ENCODE data around the gene KLF15. TPM values are rescaled to one million over a fixed set of nuclear protein-coding genes. Genes with fewer than 3 reads are reported as not detected.

KLF15 gene
- total and polyA plus RNA-seq, 2 of the 4 experiments (the other 2 are of a cell fraction), result 0.18 to 0.24 TPM

DNA sequence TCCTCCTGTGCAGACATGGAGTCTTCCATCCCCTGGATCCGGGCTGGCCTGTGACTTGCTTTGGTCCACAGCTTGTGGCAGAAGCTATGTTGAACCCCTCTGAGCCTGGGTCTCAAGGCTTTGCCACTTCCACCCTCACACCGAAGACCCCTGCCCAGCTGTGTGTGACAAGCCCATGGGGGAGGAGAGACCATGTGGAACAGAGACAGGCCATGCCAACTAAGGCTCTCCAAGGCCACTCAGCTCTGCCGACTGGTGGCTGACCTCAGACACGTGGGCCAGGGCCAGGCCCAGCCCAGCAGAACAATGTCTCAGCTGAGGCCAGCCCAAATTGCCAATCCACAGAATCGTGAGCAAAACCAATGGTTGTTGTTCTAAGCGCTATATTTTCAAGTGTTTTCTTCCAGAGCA is 21.1 kb upstream of the KLF15 start:
- peaks cover 38% of the 10 kb centered on the region for H3K27me3 ChIP-seq (ENCODE audit: control insufficient read depth, insufficient read depth, low read length)
- H3K79me1 ChIP-seq (ENCODE audit: low read depth in 1 of 2, low read length in 2 of 2), result no peaks in the 10 kb centered on the region
- dilution Hi-C loops (cut with HindIII; ENCODE audit: low sequenced_read_pairs, unreplicated experiment) (no loop called here), intact Hi-C loops (cut with micrococcal nuclease) (no loop called here), in situ Hi-C loops (cut with MboI; ENCODE audit: low sequenced_read_pairs) (loop anchor here (10.0 to 25.0 kb wide), 3 partner anchors 124 to 416 kb away; partner anchors contain the start of gene ROPN1B)
- no peak overlapping the region for H3K18ac ChIP-seq (ENCODE audit: low read depth, low read length)
- no peak overlapping the region for H2BK15ac ChIP-seq (ENCODE audit: low read depth, low read length)
- H3K36me3 ChIP-seq (ENCODE audit: control insufficient read depth, insufficient read depth, low read length), result no peaks in the 10 kb centered on the region
- no peak overlapping the region for H2AK5ac ChIP-seq (ENCODE audit: low read depth, low read length)
- DNase-seq (no peak), ATAC-seq (ENCODE audit: low read depth) (no peak)
- no peak overlapping the region for H2AK9ac ChIP-seq (replicated peaks; ENCODE audit: low read depth, low read length, poor library complexity)
- BruUV-seq (replicated peaks), result no TSS peak
- H3K9ac ChIP-seq (ENCODE audit: low read depth, low read length), result no peak overlapping the region
- H4K5ac ChIP-seq (ENCODE audit: low read depth, low read length), result no peak overlapping the region
- no peak for TF ChIP-seq SMC3 (IDR thresholded peaks at IDR 0.05; ENCODE audit: low read depth, low read length)
- no peaks in the 10 kb centered on the region for H3K9me1 ChIP-seq (ENCODE audit: insufficient read depth, low read length)
- no peak overlapping the region for H2BK120ac ChIP-seq (ENCODE audit: low read depth, low read length)
- H3K4me3 ChIP-seq (ENCODE audit: insufficient read depth, low read depth, low read length), result no peak overlapping the region
- H3K23ac ChIP-seq (ENCODE audit: low read depth, low read length), result no peak overlapping the region
- H4K8ac ChIP-seq (ENCODE audit: low read depth in 2 of 2, low read length in 2 of 2), result no peak overlapping the region
- ChIA-PET POLR2A (ENCODE audit: unreplicated experiment) (no interaction called here), CTCF (interaction anchor here (1.0 kb wide), 1 partner anchor 132 kb away, joined by 3 read pairs; no protein-coding TSS in a partner anchor)
- H2BK5ac ChIP-seq (ENCODE audit: low read depth, low read length, poor library complexity, severe bottlenecking), result no peak overlapping the region
- no peak overlapping the region for H3K27ac ChIP-seq (ENCODE audit: insufficient read depth, low read length)
- no peak overlapping the region for H3K4me2 ChIP-seq (ENCODE audit: low read depth, low read length)
- no peaks in the 10 kb centered on the region for H3K4me1 ChIP-seq (ENCODE audit: control insufficient read depth, insufficient read depth, low read length)
- no peaks in the 10 kb centered on the region for H4K20me1 ChIP-seq (ENCODE audit: insufficient read depth, low read length)
- peaks cover 8% of the 10 kb centered on the region for H3K9me3 ChIP-seq (ENCODE audit: control insufficient read depth, insufficient read depth, low read length)
- H3K56ac ChIP-seq (ENCODE audit: extremely low read depth, insufficient read depth, low read length), result no peak overlapping the region
- H2BK20ac ChIP-seq (ENCODE audit: low read depth, low read length), result no peak overlapping the region
- 84% methylated on average over 3 of the region's 6 CpGs; no CpG with 5 or more reads in 1 of the 2 experiments for WGBS, 2 experiments (ENCODE audit: extremely low coverage in 2 of 2, insufficient read length in 1 of 2)
- H3K14ac ChIP-seq (replicated peaks; ENCODE audit: low read depth, low read length), result no peak overlapping the region
- H4K91ac ChIP-seq (ENCODE audit: insufficient read depth, low read depth, low read length), result no peak overlapping the region
- H3K4ac ChIP-seq (ENCODE audit: low read depth, low read length), result no peak overlapping the region
- H2AFZ ChIP-seq (replicated peaks; ENCODE audit: low read length, poor library complexity), result no peak overlapping the region
